Caco-2 (cell line): ENCODE results near the gene PLEKHH2. TPM values are rescaled to one million over a fixed set of nuclear protein-coding genes. Genes with fewer than 3 reads are reported as not detected.
A peak's percentile ranks its signal among the peaks of the same experiment; 100 is the strongest.

Source experiments
- Bru-seq: library from RNA; stranded (reverse); fragments of 400-500 nt; gene quantifications from one replicate; lab custom pipeline; 2021; lab: Mats Ljungman, UMichigan
- BruChase-seq, 2 experiments: library from RNA; stranded (reverse); fragments of 400-500 nt; gene quantifications; one replicate each; lab custom pipeline; 2021; lab: Mats Ljungman, UMichigan
- BruUV-seq: library from RNA; stranded (reverse); fragments of 400-500 nt; replicated peaks from 2 replicates; lab custom pipeline; 2021; lab: Mats Ljungman, UMichigan
- CTCF ChIA-PET: fragments of 300-600 bp; sonication (Branson Sonifier 250); formaldehyde crosslinking; loops from one replicate; lab custom pipeline; 2022; ENCODE audit warnings: antibody characterized with exemption; lab: Charles Lee
- POLR2A ChIA-PET: fragments of 300-600 bp; sonication (Branson Sonifier 250); formaldehyde crosslinking; loops from one replicate; lab custom pipeline; 2022; ENCODE audit warnings: antibody characterized with exemption; lab: Charles Lee
- DNase-seq, 2 experiments: peaks; one replicate each; pipeline versions ENCODE4 v3.0.0 to v3.0.0-alpha.2; 2020 to 2022
- H3K27me3 ChIP-seq: replicated peaks from 2 replicates; pipeline ENCODE4 v1.6.0; 2011; ENCODE audit warnings: low read length; ENCODE audit not compliant: control insufficient read depth, insufficient read depth
- H3K36me3 ChIP-seq: 2 replicates; pipeline ENCODE4 v1.5.1; 2011; ENCODE audit warnings: low read length; ENCODE audit not compliant: control insufficient read depth, insufficient read depth
- H3K4me1 ChIP-seq: fragments of 250-450 bp; sonication (Bioruptor Pico); 2 replicates; pipeline ENCODE4 v1.5.1; 2020; ENCODE audit warnings: mild to moderate bottlenecking
- H3K4me3 ChIP-seq: 2 replicates; pipeline ENCODE4 v1.5.1; 2011; ENCODE audit warnings: low read depth, mild to moderate bottlenecking, control low read depth, low read length
- H3K9me3 ChIP-seq: fragments of 250-450 bp; sonication (Bioruptor Pico); 2 replicates; pipeline ENCODE4 v1.5.1; 2020; ENCODE audit warnings: mild to moderate bottlenecking, moderate library complexity
- H3K27ac Mint-ChIP-seq: one replicate; pipeline ENCODE4 v1.8.0; 2022; ENCODE audit warnings: mixed read lengths; ENCODE audit not compliant: unreplicated experiment
- H3K27me3 Mint-ChIP-seq: one replicate; pipeline ENCODE4 v1.8.0; 2022; ENCODE audit warnings: mixed read lengths; ENCODE audit not compliant: insufficient read depth, unreplicated experiment
- H3K36me3 Mint-ChIP-seq: one replicate; pipeline ENCODE4 v1.8.0; 2022; ENCODE audit warnings: mild to moderate bottlenecking, mixed read lengths; ENCODE audit not compliant: insufficient read depth, unreplicated experiment
- H3K4me1 Mint-ChIP-seq: one replicate; pipeline ENCODE4 v1.8.0; 2022; ENCODE audit warnings: low read depth, mixed read lengths; ENCODE audit not compliant: unreplicated experiment
- H3K4me3 Mint-ChIP-seq: one replicate; pipeline ENCODE4 v1.8.0; 2022; ENCODE audit warnings: mild to moderate bottlenecking, moderate library complexity, mixed read lengths; ENCODE audit not compliant: unreplicated experiment
- H3K9me3 Mint-ChIP-seq: one replicate; pipeline ENCODE4 v1.8.0; 2022; ENCODE audit warnings: mixed read lengths; ENCODE audit not compliant: unreplicated experiment
- intact Hi-C: fragments of 100-400 bp; cut with micrococcal nuclease; formaldehyde crosslinking; loops from one replicate; pipeline ENCODE4 v1.10.0; 2022; ENCODE audit not compliant: unreplicated experiment
- long read RNA-seq: library from polyadenylated mRNA; stranded (forward); transcript quantifications from one replicate; pipeline ENCODE4 v2.0.0, GENCODE V29; 2022
- total RNA-seq: library from RNA; stranded (reverse); gene quantifications from 2 replicates; pipeline ENCODE4 v1.2.3, GENCODE V29; 2022
- TF ChIP-seq, protein P1 (sequence below), 2 experiments: fragments of 200-600 bp in 1 of 2; IDR thresholded peaks; 1 replicate in 1 of 2; 2 replicates in 1 of 2; pipeline versions ENCODE4 v1.5.1 to v1.8.0; 2011 to 2022; ENCODE audit warnings: antibody characterized with exemption in 1 of 2, control low read depth in 1 of 2, inconsistent platforms in 1 of 2, low read depth in 1 of 2, low read length in 1 of 2, mild to moderate bottlenecking in 1 of 2, moderate library complexity in 1 of 2; ENCODE audit not compliant: insufficient read depth in 1 of 2, severe bottlenecking in 1 of 2, unreplicated experiment in 1 of 2

The PLEKHH2 gene
- total RNA-seq: 0.28 and 1.5 TPM in 2 replicates
- Bru-seq, nascent RNA: percentile 26 among the genes with signal in this experiment
- percentile 26 among the genes with signal in this experiment for BruChase-seq, experiment 1, labeled RNA remaining after a 2-hour chase
- BruChase-seq, experiment 2, labeled RNA remaining after a 6-hour chase: percentile 29 among the genes with signal in this experiment
- long read RNA-seq: 0 reads

DNA sequence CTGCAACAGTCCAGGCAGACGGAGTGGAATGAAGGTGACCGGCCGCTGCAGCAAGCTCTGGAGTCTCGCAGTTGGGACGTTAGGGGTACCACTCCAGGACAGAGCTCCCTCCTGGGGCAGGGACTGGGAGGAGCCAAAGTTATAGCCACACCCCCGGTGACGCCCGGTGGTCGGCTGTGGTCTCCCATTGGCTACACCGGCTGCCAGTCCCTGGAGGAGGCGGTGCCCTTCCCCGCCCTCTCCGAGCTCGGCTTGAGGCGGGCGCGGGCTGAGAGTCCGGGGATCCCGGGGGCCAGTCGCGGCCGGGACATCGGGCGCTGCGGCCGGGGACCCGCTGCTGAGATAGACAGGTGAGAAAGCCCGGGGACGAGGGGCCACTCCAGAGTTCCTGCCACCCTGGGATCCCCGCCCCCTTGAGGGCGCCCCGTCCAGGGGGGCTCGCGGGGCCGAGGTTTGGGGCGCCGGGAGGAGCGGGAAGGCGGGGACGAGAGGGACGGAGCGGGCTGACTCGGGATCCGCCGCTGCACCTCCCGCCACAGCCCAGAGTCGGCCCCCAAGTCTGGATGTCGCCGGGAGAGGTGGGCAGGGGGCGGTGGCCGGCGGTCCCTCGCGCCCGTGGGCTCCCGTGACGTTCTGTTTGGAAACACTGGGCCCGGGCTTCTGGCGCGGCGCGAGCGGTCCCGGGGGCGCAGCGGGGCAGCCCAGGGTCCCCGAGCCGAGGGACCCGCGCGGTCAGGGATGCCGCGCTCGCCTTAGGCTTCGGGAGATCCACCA lies at the start of gene PLEKHH2:
Gene PLEKHH2, plus strand, starts transcription at position 231 of the 774 bp plus-strand sequence. CDS start 7,414 bp downstream, outside the sequence.
- TF ChIP-seq, protein P1, sequence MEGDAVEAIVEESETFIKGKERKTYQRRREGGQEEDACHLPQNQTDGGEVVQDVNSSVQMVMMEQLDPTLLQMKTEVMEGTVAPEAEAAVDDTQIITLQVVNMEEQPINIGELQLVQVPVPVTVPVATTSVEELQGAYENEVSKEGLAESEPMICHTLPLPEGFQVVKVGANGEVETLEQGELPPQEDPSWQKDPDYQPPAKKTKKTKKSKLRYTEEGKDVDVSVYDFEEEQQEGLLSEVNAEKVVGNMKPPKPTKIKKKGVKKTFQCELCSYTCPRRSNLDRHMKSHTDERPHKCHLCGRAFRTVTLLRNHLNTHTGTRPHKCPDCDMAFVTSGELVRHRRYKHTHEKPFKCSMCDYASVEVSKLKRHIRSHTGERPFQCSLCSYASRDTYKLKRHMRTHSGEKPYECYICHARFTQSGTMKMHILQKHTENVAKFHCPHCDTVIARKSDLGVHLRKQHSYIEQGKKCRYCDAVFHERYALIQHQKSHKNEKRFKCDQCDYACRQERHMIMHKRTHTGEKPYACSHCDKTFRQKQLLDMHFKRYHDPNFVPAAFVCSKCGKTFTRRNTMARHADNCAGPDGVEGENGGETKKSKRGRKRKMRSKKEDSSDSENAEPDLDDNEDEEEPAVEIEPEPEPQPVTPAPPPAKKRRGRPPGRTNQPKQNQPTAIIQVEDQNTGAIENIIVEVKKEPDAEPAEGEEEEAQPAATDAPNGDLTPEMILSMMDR (IDR thresholded peaks at IDR 0.05; ENCODE audit: insufficient read depth in 1 of 2, low read depth in 1 of 2, low read length in 1 of 2, severe bottlenecking in 1 of 2, unreplicated experiment in 1 of 2): no peak
- no TSS peak for BruUV-seq
- Histone ChIP-seq H3K4me1 (peaks cover 7% of the 10 kb centered on the region; the same call in 1 of the 2 replicates), H3K4me3 (peak within 1 kb of the TSS; percentile 69), H3K9me3 (no peaks in the 10 kb centered on the region), H3K27me3 (no peaks in the 10 kb centered on the region), H3K36me3 (no peaks in the 10 kb centered on the region)
- peaks cover 9% of the 10 kb centered on the region for H3K27me3 Mint-ChIP-seq
- no peak within 1 kb of the TSS for H3K27ac Mint-ChIP-seq
- H3K36me3 Mint-ChIP-seq: no peaks in the 10 kb centered on the region
- ChIA-PET CTCF (interaction anchor here (0.7 to 1.0 kb wide), 2 partner anchors 25 to 411 kb away, joined by 3 read pairs; partner anchors contain the start of gene ZFP36L2), POLR2A (no interaction called here)
- intact Hi-C loops: no loop called here
- peaks cover 11% of the 10 kb centered on the region for H3K4me1 Mint-ChIP-seq
- peak within 1 kb of the TSS; percentile 67 for H3K4me3 Mint-ChIP-seq
- H3K9me3 Mint-ChIP-seq: no peaks in the 10 kb centered on the region
- peak; percentile 91 to 94 for DNase-seq

DNA sequence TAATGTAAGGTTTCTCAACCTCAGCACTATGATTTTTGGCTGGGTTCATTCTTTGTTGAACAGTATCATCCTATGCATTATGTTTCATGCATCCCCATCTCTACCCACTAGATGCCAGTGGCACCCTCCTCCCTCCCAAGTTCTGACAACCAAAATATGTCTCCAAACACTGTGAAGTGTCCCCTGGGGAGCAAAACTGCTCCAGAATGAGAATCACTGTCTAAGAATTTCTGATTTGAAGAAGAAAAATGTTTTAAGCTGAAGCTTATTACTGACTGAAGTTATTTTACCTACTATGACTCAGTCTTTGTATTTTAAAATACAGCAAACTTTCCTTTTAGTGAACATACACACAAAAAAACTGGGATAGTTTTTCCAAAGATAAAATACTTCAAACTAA lies 44.6 kb upstream of the PLEKHH2 start:
- H3K27me3 Mint-ChIP-seq: no peaks in the 10 kb centered on the region
- Histone ChIP-seq H3K4me1 (no peaks in the 10 kb centered on the region), H3K27me3 (no peaks in the 10 kb centered on the region), H3K9me3 (no peaks in the 10 kb centered on the region), H3K36me3 (no peaks in the 10 kb centered on the region; the same call in 1 of the 2 replicates), H3K4me3 (no peak overlapping the region)
- no peak overlapping the region for H3K4me3 Mint-ChIP-seq
- no peak for DNase-seq
- ChIA-PET CTCF (no interaction called here), POLR2A (no interaction called here)
- H3K4me1 Mint-ChIP-seq: peaks cover 16% of the 10 kb centered on the region
- peaks cover 34% of the 10 kb centered on the region for H3K36me3 Mint-ChIP-seq
- TF ChIP-seq, protein P1 (IDR thresholded peaks at IDR 0.05; ENCODE audit: insufficient read depth in 1 of 2, low read depth in 1 of 2, low read length in 1 of 2, severe bottlenecking in 1 of 2, unreplicated experiment in 1 of 2): no peak
- no peaks in the 10 kb centered on the region for H3K9me3 Mint-ChIP-seq
- intact Hi-C loops: no loop called here
- BruUV-seq: no TSS peak
- no peak overlapping the region for H3K27ac Mint-ChIP-seq

DNA sequence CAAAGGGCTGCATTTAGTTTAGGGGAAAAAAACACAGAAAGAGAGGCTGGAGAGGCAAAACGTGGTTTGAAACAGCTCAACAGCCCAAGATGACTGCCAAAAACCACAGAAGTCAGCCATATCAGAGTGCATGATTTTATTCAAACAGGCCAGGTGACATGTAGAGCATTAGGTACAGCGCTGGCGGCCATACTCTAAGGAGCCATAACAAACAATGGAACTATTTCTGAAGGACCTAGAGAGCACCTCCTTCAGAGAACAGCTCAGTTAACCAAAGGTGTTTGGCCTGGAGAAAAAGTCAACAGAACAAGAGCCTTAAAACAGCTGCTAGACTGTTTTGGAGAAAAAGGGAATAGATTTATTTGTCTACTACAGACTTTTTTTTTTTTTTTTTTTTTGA lies 43.8 kb upstream of the PLEKHH2 start:
- no peak overlapping the region for H3K4me3 ChIP-seq
- H3K9me3 ChIP-seq: no peaks in the 10 kb centered on the region
- H3K27me3 ChIP-seq: no peaks in the 10 kb centered on the region
- peaks cover 34% of the 10 kb centered on the region for H3K36me3 Mint-ChIP-seq
- H3K27ac Mint-ChIP-seq: no peak overlapping the region
- no peaks in the 10 kb centered on the region; the same call in 1 of the 2 replicates for H3K36me3 ChIP-seq
- TF ChIP-seq, protein P1 (IDR thresholded peaks at IDR 0.05; ENCODE audit: insufficient read depth in 1 of 2, low read depth in 1 of 2, low read length in 1 of 2, severe bottlenecking in 1 of 2, unreplicated experiment in 1 of 2): no peak
- H3K4me3 Mint-ChIP-seq: no peak overlapping the region
- no peaks in the 10 kb centered on the region for H3K9me3 Mint-ChIP-seq
- H3K4me1 Mint-ChIP-seq: peaks cover 21% of the 10 kb centered on the region
- ChIA-PET POLR2A (no interaction called here), CTCF (interaction anchor here (0.7 kb wide), 1 partner anchor 169 kb away, joined by 4 read pairs; no protein-coding TSS in a partner anchor)
- no peak for DNase-seq
- no TSS peak for BruUV-seq
- no peaks in the 10 kb centered on the region for H3K27me3 Mint-ChIP-seq
- intact Hi-C loops: no loop called here
- H3K4me1 ChIP-seq: no peaks in the 10 kb centered on the region
